HG02852 (cell line): ENCODE data around the gene DHFR2.
"Not testable (repeated sequence)": the region's sequence is repeated elsewhere in the genome, so short reads cannot be mapped to it uniquely, and the experiment has no call there.

ENCODE experiments used
- ATAC-seq: cut with Tn5 transposase; IDR thresholded peaks from one replicate; pipeline ENCODE4 v1.9.1; 2021; ENCODE audit warnings: mild to moderate bottlenecking, moderate library complexity; ENCODE audit not compliant: unreplicated experiment

The DHFR2 gene

DNA sequence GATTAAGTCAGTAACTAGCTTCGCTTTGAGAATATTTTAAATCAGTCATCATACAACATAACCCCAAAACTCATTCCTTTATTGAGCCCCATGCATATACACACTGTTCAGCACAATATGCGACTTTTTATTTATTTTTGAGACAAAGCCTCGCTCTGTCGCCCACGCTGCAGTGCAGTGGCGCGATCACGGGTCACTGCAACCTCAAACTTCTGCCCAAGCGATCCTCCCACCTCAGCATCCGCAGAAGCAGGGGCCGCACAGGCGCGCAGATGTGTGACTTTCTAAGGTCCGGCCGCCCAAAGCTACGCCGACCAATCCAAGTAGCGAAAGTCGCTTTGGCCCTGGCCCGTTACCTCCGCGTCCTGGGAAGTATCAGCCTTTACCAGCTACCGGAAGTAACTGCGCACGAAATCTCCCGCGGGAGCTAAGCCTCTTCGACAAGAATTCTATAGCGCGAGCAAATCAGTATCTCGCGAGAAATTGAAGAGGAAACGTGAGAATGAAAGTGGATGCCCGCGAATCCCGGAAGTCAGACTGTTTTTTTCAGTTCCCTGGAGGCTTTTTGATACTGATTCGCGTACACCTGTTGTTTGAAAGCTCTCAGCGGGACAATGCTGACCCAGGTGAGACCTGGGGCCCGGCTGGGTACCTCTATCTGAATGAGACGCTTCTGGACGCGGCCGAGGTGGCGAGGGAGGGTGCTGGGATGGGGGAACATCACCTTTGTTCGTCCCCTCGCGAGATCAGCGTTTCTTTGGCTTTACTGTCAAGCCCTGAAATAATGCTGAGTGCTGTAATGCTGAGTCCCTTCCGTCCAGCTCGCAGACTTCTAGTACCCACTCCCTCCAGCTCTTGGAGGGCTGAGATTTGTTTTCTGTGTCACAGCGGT lies at the start of gene DHFR2, which contains the start of gene NSUN3:
Gene DHFR2, minus strand, starts transcription at position 404 of the 892 bp plus-strand sequence. CDS start 1,405 bp downstream, outside the sequence.
Gene NSUN3, plus strand, starts transcription at position 549 of the 892 bp plus-strand sequence. Its CDS starts 66 bp downstream, at position 615.
- ATAC-seq, result peak; percentile 91

DNA sequence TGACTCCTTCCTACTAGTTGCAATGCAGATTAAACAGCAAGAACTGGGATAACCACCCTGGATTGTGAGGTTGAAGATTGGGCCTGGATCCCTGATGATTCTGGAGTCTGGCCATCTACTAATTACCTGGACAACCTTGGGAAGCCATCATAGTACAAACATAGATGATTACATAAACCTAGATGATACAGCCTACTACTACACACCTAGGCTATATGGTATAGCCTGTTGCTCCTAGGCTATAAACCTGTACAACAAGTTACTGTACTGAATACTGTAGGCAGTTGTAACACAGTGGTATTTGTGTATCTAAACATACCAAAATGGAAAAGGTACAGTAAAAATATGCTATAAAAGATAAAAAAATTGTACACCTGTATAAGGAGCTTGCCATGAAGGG lies 48.1 kb upstream of the DHFR2 start:
- no peak for ATAC-seq

DNA sequence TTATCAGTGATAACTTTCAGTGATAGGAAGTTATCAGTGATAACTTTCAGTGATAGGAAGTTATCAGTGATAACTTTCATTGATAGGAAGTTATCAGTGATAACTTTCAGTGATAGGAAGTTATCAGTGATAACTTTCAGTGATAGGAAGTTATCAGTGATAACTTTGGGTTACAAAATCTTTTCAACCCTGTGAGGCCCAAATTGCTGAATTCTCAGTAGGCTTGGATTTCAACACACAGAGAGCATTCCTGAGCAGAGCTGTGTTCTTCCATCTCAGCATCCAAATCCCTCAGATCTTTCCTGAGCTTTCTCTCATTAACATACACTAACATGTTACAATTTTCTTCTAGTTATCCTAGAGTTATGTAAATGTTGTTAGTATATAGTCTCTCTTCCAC lies 47.5 kb upstream of the DHFR2 start:
- ATAC-seq, result not testable (repeated sequence)

DNA sequence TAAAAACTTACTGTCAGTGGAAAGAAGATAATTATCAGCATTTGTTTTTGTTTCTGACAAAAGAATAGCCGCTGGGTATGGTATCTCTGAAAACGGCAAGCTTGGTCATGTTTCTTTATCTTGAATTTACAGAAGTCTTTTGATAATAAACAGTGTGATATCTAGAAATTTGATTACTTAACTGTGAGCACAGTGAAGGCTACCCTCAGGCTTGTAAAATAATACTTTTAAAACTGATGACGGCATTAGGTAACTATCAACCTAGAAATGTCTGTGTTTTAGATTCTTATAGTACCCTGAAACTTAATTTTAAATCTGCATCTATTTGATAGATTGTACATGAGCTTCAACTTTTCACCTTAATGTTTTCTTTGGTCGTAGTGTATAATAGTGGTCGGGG lies 43.6 kb upstream of the DHFR2 start:
- ATAC-seq, result no peak

DNA sequence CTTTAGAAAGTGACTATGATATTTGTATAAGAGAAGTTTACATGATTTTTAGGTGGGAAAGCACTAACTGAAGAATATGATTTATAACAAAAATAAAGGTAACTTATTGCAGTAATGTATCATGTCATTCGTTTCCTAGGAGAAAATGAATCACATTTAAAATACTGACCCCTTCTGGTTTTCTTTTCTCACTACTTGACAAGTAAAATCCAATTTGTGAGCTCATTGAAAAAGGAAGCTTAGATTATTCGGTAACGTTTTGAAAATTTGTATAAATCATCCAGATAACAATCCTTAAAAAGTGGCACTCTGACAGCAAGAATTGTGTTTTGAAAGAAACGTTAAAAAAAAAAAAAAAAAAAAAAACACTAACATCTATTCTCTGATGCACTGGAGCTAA lies 39.1 kb upstream of the DHFR2 start:
- ATAC-seq, result no peak

DNA sequence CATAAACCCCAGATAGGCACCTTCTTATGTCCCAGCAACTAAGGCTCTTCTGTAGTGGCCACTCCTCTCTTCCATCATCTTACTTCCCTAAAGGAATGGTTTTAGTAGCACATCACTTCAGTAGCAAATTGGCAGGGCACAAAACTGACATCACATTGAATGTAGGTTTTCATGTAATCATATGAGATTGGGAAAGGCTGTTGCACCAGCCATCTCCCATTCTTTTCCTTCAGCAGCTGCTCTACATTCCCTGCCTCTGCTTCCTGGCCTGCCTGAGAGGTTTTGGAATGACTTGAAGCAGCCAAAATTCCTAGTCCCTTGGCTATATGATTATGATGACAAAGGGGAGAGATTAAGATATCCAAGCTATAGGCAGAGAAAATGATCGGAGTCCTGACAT lies 36.6 kb upstream of the DHFR2 start:
- no peak for ATAC-seq

DNA sequence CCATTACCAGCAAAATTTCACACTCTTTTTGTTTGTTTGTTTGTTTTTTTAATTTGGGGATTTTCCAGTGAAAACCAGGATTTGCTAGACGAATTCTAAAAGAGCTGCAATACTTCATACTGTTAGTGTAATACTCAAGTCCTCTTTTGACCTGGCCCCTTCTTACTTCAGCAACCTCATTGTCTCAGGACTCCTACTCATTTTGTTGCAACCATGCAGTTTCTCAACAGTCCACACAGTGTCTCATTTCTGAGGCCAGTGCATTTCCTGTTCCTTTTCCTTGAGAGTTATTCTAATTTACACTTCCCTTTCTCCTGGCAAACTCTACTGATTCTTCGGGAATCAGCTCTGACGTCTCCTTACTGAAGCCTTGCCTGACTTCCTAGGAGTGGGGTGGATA lies 35.7 kb upstream of the DHFR2 start:
- no peak for ATAC-seq

DNA sequence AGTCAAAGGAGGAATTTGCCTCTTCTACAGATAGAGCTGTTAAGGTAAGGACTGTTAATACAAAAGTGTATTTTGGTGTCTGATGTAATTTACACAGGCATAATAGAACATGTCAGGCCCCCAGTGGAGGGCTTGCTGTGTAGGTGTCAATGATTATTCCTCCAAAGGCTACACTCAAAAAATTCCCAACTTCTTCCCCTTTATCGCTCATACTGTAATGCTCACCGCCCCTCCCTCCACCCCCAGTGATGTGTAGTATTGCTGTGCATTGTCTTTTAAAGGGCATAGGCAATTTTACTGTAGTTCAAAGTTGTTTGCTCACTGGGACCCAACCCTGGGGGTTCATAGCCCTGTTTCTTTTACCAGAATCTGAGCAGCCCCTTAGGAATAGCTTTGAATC lies 32.4 kb upstream of the DHFR2 start:
- ATAC-seq, result no peak

DNA sequence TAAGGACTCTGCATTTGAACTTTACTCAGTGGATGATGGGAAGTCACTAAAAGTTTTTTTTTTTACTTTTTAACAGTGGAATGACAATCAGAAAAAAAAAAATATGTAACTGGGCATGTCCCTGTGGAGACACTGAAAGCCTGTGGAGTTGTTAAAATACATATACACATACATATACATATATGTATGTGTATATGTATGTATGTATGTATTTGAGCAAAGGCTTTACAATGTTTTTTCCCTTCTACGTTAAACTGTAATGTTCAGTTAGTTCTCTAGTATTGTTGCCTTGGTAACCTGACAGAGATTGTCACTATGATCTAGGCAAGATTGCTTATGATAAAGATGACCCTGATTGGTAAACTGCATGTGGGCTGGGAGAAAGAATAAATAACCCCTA lies 30.4 kb upstream of the DHFR2 start:
- ATAC-seq, result no peak

DNA sequence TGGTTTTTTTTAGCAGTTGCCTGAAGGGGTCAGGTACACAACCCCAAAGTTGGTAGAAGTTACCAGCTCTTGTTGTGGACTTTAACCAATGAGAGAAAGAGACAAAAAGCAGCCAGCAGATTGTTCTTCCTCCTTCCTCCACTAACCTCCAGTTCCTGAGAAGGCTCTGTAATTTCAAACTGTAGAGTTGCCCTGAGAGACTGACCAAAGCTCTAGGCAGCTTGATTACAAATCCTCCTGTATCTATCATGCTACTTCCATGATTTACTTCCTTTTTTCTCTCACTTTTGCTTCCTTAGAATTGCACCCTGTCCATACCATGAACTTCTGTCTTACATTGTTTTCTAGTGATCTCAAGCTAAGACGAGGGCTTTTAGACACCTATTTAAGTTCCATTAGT lies 29.4 kb upstream of the DHFR2 start:
- no peak for ATAC-seq

DNA sequence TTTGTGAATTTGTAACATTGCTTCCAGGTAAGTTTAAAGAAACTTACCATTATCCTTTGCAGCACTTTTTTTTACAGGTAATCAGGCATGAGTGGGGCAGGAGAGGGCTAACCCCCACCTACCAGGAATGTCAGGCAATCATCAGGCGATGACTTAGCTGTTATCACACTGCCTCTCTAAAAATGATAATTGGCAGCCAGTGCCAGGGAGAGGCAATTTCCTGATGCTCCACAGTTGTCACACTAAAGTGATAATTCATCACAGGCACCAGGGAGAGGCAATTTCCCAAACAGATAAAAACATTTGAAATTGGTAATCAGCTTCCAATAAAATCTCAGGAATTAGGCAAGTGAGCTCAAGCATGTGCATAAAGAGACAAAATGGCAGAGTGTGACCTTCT lies 26.4 kb upstream of the DHFR2 start:
- ATAC-seq, result no peak

DNA sequence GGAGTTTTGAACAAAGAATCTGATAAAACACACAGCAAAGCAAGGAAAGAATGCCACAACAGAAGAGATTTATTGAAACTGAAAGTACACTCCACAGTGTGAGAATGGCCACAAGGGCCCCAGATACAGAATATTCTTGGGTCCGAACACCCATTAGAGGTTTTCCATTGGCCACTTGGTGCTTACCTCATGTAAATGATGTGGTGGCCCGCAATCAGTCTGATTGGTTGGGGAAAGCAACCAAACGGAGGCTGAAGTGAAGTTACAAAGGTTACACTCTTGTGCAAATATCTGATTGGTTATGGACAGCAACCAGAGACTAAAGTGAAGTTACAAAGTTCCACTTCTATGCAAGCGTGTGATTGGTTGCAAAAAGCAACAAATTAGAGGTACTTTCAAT lies 20.5 kb upstream of the DHFR2 start:
- ATAC-seq, result peak; percentile 78

DNA sequence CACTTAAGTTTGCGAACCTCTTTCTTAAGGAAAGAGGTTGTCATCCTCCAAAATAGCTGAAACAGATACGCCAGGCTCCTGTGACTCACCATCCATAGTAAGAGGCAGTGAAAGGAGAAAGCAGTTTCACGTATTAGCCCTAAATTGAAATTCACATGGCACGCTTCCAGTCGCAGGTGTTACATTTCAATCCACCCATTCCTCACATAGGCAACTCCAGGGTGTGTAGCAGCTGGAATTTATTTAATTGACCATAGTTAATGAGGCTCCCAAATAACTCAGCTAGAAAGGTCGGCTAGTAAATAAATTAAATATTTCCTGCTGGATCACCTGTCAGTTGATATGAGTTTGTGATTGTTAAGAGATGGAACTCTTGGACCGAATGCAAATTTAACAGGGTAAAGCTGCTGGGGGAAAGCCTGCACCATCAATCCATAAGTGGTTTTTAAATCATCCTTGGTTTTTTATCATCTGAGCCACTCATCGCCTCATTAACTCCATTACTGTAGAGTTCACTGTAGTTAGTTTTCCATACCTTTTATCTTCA lies 19.7 kb upstream of the DHFR2 start:
- no peak for ATAC-seq

DNA sequence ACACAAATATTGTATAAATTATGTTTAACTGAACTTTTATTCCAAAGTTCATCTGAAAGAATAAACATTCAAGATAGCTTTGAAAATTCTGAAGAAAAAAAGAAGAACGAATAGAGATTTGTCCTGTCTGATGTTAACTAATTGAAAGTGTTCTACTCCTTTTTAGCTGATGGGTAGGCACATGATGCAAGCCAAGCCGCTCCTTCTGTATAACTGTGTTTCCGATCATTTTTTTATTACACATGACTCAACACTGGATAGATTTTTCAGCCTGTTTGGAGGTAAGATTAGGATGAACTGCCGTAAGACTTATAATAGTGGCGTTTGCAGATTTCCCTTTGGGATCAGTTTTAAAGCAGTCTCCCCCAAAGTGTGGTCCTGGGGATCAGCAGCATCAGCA lies 19.2 kb upstream of the DHFR2 start:
- ATAC-seq, result no peak

DNA sequence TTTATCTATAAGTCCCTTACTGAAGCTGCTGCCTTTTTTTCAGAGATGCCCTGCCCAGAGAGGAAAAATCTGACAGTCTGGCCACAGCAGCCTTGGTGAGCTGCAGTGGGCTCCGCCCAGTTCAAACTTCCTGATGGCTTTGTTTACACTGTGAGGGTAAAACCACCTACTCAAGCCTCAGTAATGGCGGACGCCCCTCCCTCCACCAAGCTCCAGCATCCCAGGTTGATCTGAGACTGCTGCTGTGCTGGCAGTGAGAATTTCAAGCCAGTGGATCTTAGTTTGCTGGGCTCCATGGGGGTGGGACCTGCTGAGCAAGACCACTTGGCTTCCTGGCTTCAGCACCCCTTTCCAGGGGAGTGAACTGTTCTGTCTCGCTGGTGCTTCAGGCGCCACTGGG lies 17.8 kb upstream of the DHFR2 start:
- not testable (repeated sequence) for ATAC-seq

DNA sequence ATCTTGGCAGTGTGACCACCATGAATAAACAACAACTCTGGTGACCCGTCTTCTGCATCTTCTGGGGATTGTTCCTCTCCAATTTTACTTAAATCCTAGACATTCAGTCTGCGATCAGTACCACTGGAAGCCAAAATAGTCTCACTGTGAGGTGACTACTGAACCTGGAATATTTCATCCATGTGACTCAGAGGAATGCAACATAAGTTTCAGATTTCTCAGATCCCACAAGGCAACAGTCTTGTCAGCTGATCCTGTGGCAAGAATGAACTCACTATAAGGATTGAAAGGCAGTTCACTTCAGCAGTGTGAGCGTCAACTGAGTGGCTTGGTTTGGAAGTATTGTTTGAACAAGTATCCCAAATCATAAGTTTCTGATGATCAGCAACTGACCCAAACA lies 13.3 kb upstream of the DHFR2 start:
- no peak for ATAC-seq

DNA sequence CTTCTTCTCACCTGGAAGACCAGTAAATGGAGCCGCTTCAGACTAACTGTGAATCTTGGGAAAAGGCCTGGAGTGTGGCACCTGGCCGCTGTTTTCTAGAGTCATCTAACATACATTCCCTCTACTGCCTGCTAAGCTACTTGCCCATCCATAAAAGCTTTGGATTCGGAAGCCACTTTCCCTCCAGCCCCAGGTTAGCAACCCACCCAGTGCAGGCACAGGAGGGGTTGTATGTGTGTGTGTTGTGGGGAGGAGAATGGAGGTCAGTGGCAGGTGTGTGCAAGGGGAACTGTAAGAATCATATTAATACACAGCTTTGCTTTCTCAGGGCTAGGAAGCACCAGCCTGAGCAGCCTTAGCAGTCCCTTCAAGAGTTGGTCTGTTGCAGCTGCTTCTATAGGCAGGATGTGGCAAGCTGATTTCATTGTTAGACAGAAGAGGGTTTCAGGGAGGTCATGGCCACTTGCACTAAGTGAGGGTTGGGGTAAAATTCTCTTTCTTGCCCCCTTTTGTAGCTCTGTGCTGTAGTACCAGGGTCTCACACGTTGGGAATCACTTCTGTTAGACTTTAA lies 9.1 kb upstream of the DHFR2 start:
- peak; percentile 84 for ATAC-seq

DNA sequence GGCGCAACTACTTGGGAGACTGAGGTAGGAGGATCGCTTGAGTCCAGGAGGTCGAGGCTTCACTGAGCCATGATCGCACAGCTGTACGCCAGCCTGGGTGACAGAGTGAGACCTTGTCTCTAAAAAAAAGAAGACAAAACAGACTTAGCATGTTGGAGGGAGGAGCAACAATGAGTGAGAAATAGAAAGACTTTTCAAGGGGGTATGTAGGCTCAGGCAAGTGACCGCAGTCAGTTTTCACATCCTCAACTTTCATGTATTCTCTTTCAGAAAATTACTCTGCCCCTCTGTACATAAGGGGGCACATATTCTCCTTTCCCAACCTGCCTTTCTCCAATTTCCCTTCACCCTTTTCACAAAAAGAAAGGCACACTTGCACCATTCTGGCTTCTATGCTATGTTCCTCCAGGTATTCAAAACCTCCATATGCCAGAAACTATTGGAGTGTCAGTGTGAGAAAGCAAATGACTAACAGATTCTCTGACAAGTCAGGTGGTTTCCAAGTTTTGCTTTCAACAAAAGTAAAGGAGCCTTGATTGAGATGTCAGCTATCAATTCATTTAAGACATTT lies 7.7 kb upstream of the DHFR2 start:
- peak; percentile 74 for ATAC-seq

DNA sequence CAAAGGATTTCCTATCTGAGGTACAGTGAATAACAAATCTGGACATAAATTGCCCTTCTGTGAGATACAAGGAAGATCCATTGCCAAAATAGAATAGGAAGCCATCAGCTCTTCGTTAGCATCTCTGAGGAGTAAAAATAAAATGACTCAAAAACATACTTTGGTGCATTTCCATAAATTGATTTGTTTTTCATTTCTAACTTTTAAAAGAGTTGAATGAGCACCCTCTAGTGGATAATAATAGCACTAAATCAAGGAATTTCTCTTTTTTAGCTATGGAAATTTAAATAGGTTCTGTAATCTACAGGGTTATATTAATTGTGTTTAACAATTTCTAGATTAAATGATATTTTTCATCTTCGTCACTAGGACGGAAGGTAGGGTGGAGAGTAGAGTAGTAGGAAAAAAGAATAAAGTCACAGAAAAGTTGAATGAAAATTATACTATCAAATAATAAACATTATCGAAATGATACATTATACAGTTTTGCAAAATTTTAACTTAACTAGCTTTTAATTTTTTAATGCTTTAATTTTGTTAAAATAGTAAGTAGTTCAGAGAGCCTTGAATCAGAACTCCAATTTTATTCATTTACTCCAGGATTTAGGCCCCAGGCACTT lies 6.6 kb upstream of the DHFR2 start:
- no peak for ATAC-seq

DNA sequence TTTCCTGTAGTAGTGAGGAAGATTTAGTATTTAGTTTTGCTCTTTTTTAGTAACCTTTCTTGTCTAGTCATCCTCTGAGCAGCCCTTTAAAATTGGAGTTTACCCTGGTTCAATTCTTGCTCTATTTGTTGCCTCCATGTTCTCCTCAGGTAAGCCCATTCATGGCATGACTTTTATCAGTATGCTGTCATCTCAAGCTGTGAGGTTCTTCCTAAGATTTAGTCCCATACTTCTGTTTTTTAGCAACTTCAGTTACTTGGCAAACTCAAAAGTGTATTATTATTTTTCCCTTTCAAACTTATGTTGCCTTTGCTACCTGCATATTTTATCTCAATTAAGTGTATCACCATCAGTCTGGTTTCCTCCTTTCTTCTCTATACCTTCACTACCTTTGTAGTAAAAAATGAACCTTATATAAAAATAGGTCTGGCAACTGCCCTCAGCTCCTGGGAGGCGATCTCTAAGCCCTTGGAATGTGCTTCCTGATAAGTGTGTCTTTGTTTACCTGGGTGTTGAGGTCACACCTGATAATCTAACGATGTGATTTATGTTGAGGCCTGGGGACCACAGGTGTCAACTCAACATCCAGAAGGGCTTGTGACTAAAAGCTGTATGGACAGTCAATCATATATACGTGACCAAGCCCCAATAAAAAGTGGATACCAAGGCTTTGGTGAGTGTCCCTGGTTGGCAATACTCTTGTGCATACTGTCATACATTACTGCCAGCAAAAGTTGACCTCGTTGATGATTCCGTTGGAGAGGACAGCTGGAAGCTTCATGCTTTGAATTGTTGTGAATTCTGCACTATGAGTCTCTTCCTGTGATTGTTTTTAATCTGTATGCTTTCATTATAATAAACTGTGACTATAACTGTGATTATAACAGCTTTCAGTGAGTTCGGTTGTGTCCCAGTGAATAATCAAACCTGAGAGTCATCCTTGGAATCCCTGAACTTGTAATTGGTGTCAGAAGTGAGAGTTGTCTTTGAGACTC lies 4.1 kb upstream of the DHFR2 start:
- ATAC-seq, result no peak
